ENCODE results near the gene UGT1A9. TPM values are rescaled to one million over a fixed set of nuclear protein-coding genes. Genes with fewer than 3 reads are reported as not detected.

Gene UGT1A9
- total and polyA plus RNA-seq, 2 of the 4 experiments (the other 2 are of a cell fraction) = not detected

- Histone ChIP-seq H4K91ac (ENCODE audit: insufficient read depth, low read depth, low read length) (no peak overlapping the region), H3K4me1 (ENCODE audit: control insufficient read depth, insufficient read depth, low read length) (no peaks in the 10 kb centered on the region), H3K56ac (ENCODE audit: extremely low read depth, insufficient read depth, low read length) (no peak overlapping the region), H3K4me3 (ENCODE audit: insufficient read depth, low read depth, low read length) (no peak overlapping the region), H3K79me1 (ENCODE audit: low read depth in 1 of 2, low read length in 2 of 2) (no peaks in the 10 kb centered on the region), H3K27ac (ENCODE audit: insufficient read depth, low read length) (no peak overlapping the region), H2AFZ (replicated peaks; ENCODE audit: low read length, poor library complexity) (no peak overlapping the region), H2AK5ac (ENCODE audit: low read depth, low read length) (no peak overlapping the region), H3K9ac (ENCODE audit: low read depth, low read length) (no peak overlapping the region), H3K4me2 (ENCODE audit: low read depth, low read length) (no peak overlapping the region), H4K8ac (ENCODE audit: low read depth in 2 of 2, low read length in 2 of 2) (no peak overlapping the region), H3K23ac (ENCODE audit: low read depth, low read length) (no peak overlapping the region), H3K18ac (ENCODE audit: low read depth, low read length) (no peak overlapping the region), H3K27me3 (ENCODE audit: control insufficient read depth, insufficient read depth, low read length) (peaks cover 27% of the 10 kb centered on the region), H3K36me3 (ENCODE audit: control insufficient read depth, insufficient read depth, low read length) (no peaks in the 10 kb centered on the region), H2BK5ac (ENCODE audit: low read depth, low read length, poor library complexity, severe bottlenecking) (no peak overlapping the region), H3K4ac (ENCODE audit: low read depth, low read length) (no peak overlapping the region), H2BK120ac (ENCODE audit: low read depth, low read length) (no peak overlapping the region), H4K5ac (ENCODE audit: low read depth, low read length) (no peak overlapping the region), H3K9me1 (ENCODE audit: insufficient read depth, low read length) (no peaks in the 10 kb centered on the region), H2BK20ac (ENCODE audit: low read depth, low read length) (no peak overlapping the region), H2BK15ac (ENCODE audit: low read depth, low read length) (no peak overlapping the region), H4K20me1 (ENCODE audit: insufficient read depth, low read length) (no peaks in the 10 kb centered on the region), H3K14ac (replicated peaks; ENCODE audit: low read depth, low read length) (no peak overlapping the region), H2AK9ac (replicated peaks; ENCODE audit: low read depth, low read length, poor library complexity) (no peak overlapping the region), H3K9me3 (ENCODE audit: control insufficient read depth, insufficient read depth, low read length) (no peaks in the 10 kb centered on the region)
- dilution Hi-C loops (cut with HindIII; ENCODE audit: low sequenced_read_pairs, unreplicated experiment) (no loop called here), in situ Hi-C loops (cut with MboI; ENCODE audit: low sequenced_read_pairs) (no loop called here), intact Hi-C loops (cut with micrococcal nuclease) (no loop called here)
- no CpG with 5 or more reads among the region's 4 CpGs for WGBS, 2 experiments (ENCODE audit: extremely low coverage in 2 of 2, insufficient read length in 1 of 2)
- no TSS peak for BruUV-seq (replicated peaks)
- DNase-seq = no peak
- ChIA-PET CTCF (no interaction called here), POLR2A (ENCODE audit: unreplicated experiment) (no interaction called here)
- TF ChIP-seq USF2 (IDR thresholded peaks at IDR 0.05; ENCODE audit: low read depth, low read length) (no peak), RFX5 (IDR thresholded peaks at IDR 0.05; ENCODE audit: low read depth, low read length) (no peak), POLR2A (IDR thresholded peaks at IDR 0.05; ENCODE audit: low read depth, low read length) (no peak), MXI1 (IDR thresholded peaks at IDR 0.05; ENCODE audit: borderline replicate concordance, low read depth, low read length) (no peak), FOS (IDR thresholded peaks at IDR 0.05; ENCODE audit: low read depth, low read length) (no peak), CEBPB (IDR thresholded peaks at IDR 0.05; ENCODE audit: low read depth, low read length) (no peak), RAD21 (IDR thresholded peaks at IDR 0.05; ENCODE audit: low read length) (no peak), NFE2L2 (IDR thresholded peaks at IDR 0.05; ENCODE audit: low read depth, low read length) (no peak), BHLHE40 (IDR thresholded peaks at IDR 0.05; ENCODE audit: low read depth, low read length) (no peak), CHD1 (IDR thresholded peaks at IDR 0.05; ENCODE audit: low read depth, low read length) (no peak), MAZ (IDR thresholded peaks at IDR 0.05; ENCODE audit: borderline replicate concordance, low read depth, low read length) (no peak), MAFK (IDR thresholded peaks at IDR 0.05; ENCODE audit: low read depth, low read length) (no peak), SMC3 (IDR thresholded peaks at IDR 0.05; ENCODE audit: low read depth, low read length) (no peak), CTCF (conservative IDR thresholded peaks at IDR 0.05; ENCODE audit: low read depth, low read length) (no peak)
- TF ChIP-seq, protein P1, sequence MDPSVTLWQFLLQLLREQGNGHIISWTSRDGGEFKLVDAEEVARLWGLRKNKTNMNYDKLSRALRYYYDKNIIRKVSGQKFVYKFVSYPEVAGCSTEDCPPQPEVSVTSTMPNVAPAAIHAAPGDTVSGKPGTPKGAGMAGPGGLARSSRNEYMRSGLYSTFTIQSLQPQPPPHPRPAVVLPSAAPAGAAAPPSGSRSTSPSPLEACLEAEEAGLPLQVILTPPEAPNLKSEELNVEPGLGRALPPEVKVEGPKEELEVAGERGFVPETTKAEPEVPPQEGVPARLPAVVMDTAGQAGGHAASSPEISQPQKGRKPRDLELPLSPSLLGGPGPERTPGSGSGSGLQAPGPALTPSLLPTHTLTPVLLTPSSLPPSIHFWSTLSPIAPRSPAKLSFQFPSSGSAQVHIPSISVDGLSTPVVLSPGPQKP (IDR thresholded peaks at IDR 0.05; ENCODE audit: borderline replicate concordance, low read depth, low read length) = no peak
- ATAC-seq (ENCODE audit: low read depth) = no peak
Measured at GRCh38 chr2:233811087-233811486, 139.4 kb downstream of the UGT1A9 start.
